Heart left ventricle (tissue), 13 donors: ENCODE results near the gene FLNB.

Experiments
- POLR2A ChIP-seq, 2 donors: fragments of 450-650 bp; IDR thresholded peaks; one replicate each; pipeline ENCODE4 v1.6.1; 2017; ENCODE audit warnings: antibody characterized with exemption in 2 of 2, mild to moderate bottlenecking in 2 of 2, moderate library complexity in 2 of 2
- TF ChIP-seq, protein P1 (sequence below), 12 donors: fragments of 200-600 bp; sonication (generic) in 4 of 12; IDR thresholded peaks; one replicate each; pipeline versions ENCODE4 v1.5.0 to v1.8.0; 2018 to 2022; ENCODE audit warnings: antibody characterized with exemption in 12 of 12, mild to moderate bottlenecking in 5 of 12
- donor health status: ischemic (EF 13 %, LVEDD 7.1; RV severe dilation, severe dysfunction).
- donor health status: DM: no; HTN: yes; CAD: no.
- donor health status: DM: no; HTN: no; CAD: no.
- donor health status: ischemic (EF 25% LVEDD 6.9; RV normal size, moderate dysfunction).
- donor health status: ischemic (EF 25% LVEDD 5.7; RV mildly dilated, moderate dysfunction).
- donor health status: ischemic (EF 35%, LVEDD 5.7; RV mildly dilated, moderate dysfunction).
- donor health status: nonischemic (EF 11% LVEDD 7.7; RV severe dilation, severe dysfunction).
- donor health status: DM: yes; HTN: yes; CAD: no.
- donor health status: PGD.
- donor health status: ischemic (EF 29% LVEDD 5.4; RV normal size, mild dysfunction).
- donor health status: nonischemic (EF 23%, LVEDD 6.1; RV moderate dilation, normal function).

DNA sequence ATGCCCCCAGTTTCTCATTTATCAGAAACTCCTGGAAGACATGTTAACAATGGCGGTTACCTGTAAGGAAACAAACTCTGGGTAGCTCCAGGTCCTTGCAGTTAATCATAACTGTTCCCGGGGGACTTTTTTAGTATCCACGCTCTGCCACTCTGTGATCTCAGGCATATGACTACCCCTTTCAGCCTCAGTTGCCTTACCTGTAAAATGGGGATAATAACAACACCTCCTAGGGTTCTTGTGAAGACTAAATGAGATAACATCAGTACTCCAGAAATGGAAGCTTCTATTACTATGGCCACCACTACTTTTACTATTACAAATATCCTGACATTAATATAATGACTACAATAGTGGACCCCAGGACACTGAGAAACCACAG is 7.1 kb upstream of the FLNB start:
- no peak for TF ChIP-seq POLR2A (IDR thresholded peaks at IDR 0.05)
- TF ChIP-seq, protein P1, sequence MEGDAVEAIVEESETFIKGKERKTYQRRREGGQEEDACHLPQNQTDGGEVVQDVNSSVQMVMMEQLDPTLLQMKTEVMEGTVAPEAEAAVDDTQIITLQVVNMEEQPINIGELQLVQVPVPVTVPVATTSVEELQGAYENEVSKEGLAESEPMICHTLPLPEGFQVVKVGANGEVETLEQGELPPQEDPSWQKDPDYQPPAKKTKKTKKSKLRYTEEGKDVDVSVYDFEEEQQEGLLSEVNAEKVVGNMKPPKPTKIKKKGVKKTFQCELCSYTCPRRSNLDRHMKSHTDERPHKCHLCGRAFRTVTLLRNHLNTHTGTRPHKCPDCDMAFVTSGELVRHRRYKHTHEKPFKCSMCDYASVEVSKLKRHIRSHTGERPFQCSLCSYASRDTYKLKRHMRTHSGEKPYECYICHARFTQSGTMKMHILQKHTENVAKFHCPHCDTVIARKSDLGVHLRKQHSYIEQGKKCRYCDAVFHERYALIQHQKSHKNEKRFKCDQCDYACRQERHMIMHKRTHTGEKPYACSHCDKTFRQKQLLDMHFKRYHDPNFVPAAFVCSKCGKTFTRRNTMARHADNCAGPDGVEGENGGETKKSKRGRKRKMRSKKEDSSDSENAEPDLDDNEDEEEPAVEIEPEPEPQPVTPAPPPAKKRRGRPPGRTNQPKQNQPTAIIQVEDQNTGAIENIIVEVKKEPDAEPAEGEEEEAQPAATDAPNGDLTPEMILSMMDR (IDR thresholded peaks at IDR 0.05), result no peak
